Activated CD8-positive, alpha-beta T cell treated with anti-CD3 and anti-CD28 coated beads for 36 hours (primary cell): ENCODE measurements around the gene SVIL. TPM values are rescaled to one million over a fixed set of nuclear protein-coding genes. Genes with fewer than 3 reads are reported as not detected.

Source experiments
- ATAC-seq: fragments of 200-7000 bp; cut with Tn5 transposase; one replicate; pipeline ENCODE4 v1.10.0; 2021; ENCODE audit warnings: mild to moderate bottlenecking, moderate library complexity
- CTCF ChIA-PET: fragments of 350-600 bp; sonication (Branson Sonifier 250); formaldehyde crosslinking; loops from one replicate; lab custom pipeline; 2021; ENCODE audit warnings: antibody characterized with exemption; lab: Charles Lee
- POLR2A ChIA-PET: fragments of 350-600 bp; sonication (Branson Sonifier 250); formaldehyde crosslinking; loops from one replicate; lab custom pipeline; 2021; ENCODE audit warnings: antibody characterized with exemption; lab: Charles Lee
- DNase-seq: peaks from one replicate; pipeline ENCODE4 v3.0.0-alpha.2; 2020
- H3K27ac Mint-ChIP-seq: one replicate; pipeline ENCODE4 v1.8.0; 2021; ENCODE audit warnings: mild to moderate bottlenecking, mixed read lengths
- H3K27me3 Mint-ChIP-seq: one replicate; pipeline ENCODE4 v1.8.0; 2021; ENCODE audit warnings: mixed read lengths
- H3K36me3 Mint-ChIP-seq: one replicate; pipeline ENCODE4 v1.8.0; 2021; ENCODE audit warnings: low read depth, mixed read lengths
- H3K4me1 Mint-ChIP-seq: one replicate; pipeline ENCODE4 v1.8.0; 2021; ENCODE audit warnings: low read depth, mixed read lengths
- H3K4me3 Mint-ChIP-seq: one replicate; pipeline ENCODE4 v1.8.0; 2021; ENCODE audit warnings: mild to moderate bottlenecking, moderate library complexity, mixed read lengths
- H3K9me3 Mint-ChIP-seq: one replicate; pipeline ENCODE4 v1.8.0; 2021; ENCODE audit warnings: mixed read lengths
- intact Hi-C: fragments of 100-400 bp; cut with micrococcal nuclease; formaldehyde crosslinking; loops from one replicate; pipeline ENCODE4 v1.10.0; 2022
- total RNA-seq, 2 experiments: library from RNA; stranded (reverse); gene quantifications; one replicate each; pipeline ENCODE4 v1.2.3, GENCODE V29; 2021
- TF ChIP-seq, protein P1 (sequence below): fragments of 200-600 bp; IDR thresholded peaks from one replicate; pipeline ENCODE4 v1.8.0; 2022; ENCODE audit warnings: antibody characterized with exemption, mild to moderate bottlenecking

SVIL gene
- total RNA-seq, 2 experiments from 2014 or later, result 7.9 to 8.9 TPM

DNA sequence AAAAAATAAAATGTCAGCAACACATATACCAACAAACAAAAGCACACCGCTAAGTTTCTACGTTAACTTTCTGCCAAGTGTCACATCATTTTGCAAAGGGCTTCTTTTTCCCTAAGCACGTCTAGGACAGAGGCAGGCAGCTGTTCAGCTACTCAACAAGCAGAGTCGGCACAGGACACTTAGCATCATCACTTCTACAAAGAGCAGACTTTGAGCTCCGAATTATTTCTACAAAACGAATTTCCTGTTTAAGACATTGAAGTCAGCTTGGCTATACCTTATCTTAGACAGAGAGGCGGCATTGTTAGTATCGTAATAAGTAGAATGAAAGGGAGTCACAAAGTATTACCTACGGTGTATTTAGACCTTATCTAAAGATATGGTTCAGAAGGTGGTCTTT is 110.1 kb downstream of the SVIL start:
- CTCF ChIA-PET, result interaction anchor here (0.7 to 1.7 kb wide), 4 partner anchors 9 to 23 kb away, joined by 3 to 8 read pairs (median 4); no protein-coding TSS in a partner anchor
- TF ChIP-seq, protein P1, sequence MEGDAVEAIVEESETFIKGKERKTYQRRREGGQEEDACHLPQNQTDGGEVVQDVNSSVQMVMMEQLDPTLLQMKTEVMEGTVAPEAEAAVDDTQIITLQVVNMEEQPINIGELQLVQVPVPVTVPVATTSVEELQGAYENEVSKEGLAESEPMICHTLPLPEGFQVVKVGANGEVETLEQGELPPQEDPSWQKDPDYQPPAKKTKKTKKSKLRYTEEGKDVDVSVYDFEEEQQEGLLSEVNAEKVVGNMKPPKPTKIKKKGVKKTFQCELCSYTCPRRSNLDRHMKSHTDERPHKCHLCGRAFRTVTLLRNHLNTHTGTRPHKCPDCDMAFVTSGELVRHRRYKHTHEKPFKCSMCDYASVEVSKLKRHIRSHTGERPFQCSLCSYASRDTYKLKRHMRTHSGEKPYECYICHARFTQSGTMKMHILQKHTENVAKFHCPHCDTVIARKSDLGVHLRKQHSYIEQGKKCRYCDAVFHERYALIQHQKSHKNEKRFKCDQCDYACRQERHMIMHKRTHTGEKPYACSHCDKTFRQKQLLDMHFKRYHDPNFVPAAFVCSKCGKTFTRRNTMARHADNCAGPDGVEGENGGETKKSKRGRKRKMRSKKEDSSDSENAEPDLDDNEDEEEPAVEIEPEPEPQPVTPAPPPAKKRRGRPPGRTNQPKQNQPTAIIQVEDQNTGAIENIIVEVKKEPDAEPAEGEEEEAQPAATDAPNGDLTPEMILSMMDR, result no peak
- Mint-ChIP-seq H3K27me3 (no peaks in the 10 kb centered on the region), H3K9me3 (no peaks in the 10 kb centered on the region), H3K4me3 (no peak overlapping the region), H3K36me3 (peaks cover 9% of the 10 kb centered on the region), H3K4me1 (peaks cover 2% of the 10 kb centered on the region), H3K27ac (no peak overlapping the region)
- intact Hi-C loops, result no loop called here
- POLR2A ChIA-PET, result interaction anchor here (1.3 kb wide), 1 partner anchor 10 kb away, joined by 4 read pairs; no protein-coding TSS in a partner anchor
- no peak for ATAC-seq
- DNase-seq, result no peak

DNA sequence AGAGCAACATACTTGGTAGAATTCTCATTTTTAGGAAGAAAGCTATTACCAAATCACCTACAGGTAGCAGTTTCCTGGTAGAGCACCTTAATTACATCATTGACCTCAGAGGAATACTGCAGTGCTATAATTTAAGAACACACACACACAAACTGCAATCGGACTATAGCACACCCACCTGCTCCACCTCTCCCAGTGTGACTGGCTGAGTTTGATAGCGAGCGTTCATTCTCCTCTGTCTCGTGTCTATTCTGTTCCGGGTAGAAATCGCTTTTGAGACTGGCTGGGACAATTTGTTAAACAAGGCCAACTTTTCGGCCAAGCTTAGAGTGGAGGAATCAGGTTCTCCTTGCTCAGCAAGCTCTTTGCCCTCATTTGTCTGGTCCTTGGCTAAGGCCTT is 110.5 kb downstream of the SVIL start:
- no peak overlapping the region for H3K4me3 Mint-ChIP-seq
- POLR2A ChIA-PET, result interaction anchor here (1.3 kb wide), 1 partner anchor 10 kb away, joined by 4 read pairs; no protein-coding TSS in a partner anchor

DNA sequence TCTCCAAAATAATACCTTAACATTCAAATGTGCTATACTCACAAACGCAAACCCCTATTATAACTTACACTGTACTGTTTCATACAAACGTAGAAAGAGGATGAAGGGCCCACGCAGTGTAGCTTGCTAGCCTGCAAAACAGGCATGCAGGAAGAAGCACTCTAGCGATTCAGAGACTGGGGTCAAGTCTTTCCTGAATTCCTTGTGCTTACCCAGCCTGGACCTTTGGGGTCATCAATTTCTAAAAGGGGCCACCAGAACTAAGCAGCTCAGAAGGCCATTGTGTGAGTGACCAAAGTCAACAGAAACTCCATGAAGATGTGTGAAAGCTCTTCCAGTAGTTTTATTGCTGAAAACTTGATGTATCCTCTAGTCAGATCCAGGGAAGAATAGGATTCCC is 111.9 kb downstream of the SVIL start:
- H3K36me3 Mint-ChIP-seq, result peaks cover 7% of the 10 kb centered on the region
- H3K27ac Mint-ChIP-seq, result no peak overlapping the region
- H3K4me3 Mint-ChIP-seq, result no peak overlapping the region
- CTCF ChIA-PET, result interaction anchor here (0.7 to 2.3 kb wide), 2 partner anchors 9 to 41 kb away, joined by 3 to 13 read pairs; no protein-coding TSS in a partner anchor
- H3K4me1 Mint-ChIP-seq, result peaks cover 2% of the 10 kb centered on the region
- no peaks in the 10 kb centered on the region for H3K9me3 Mint-ChIP-seq
- POLR2A ChIA-PET, result no interaction called here
- TF ChIP-seq, protein P1, result no peak
- intact Hi-C loops, result no loop called here
- DNase-seq, result no peak
- no peaks in the 10 kb centered on the region for H3K27me3 Mint-ChIP-seq
- ATAC-seq, result no peak

More for the DNA sequence above, 110.5 kb downstream of the SVIL start:
- DNase-seq (no peak), ATAC-seq (no peak)
- TF ChIP-seq, protein P1, result no peak
- no peaks in the 10 kb centered on the region for H3K27me3 Mint-ChIP-seq
- no peaks in the 10 kb centered on the region for H3K9me3 Mint-ChIP-seq
- H3K4me1 Mint-ChIP-seq, result peaks cover 2% of the 10 kb centered on the region
- CTCF ChIA-PET, result interaction anchor here (1.0 to 1.7 kb wide), 2 partner anchors 9 to 11 kb away, joined by 4 to 6 read pairs; no protein-coding TSS in a partner anchor
- intact Hi-C loops, result no loop called here
- H3K36me3 Mint-ChIP-seq, result peaks cover 9% of the 10 kb centered on the region
- no peak overlapping the region for H3K27ac Mint-ChIP-seq

DNA sequence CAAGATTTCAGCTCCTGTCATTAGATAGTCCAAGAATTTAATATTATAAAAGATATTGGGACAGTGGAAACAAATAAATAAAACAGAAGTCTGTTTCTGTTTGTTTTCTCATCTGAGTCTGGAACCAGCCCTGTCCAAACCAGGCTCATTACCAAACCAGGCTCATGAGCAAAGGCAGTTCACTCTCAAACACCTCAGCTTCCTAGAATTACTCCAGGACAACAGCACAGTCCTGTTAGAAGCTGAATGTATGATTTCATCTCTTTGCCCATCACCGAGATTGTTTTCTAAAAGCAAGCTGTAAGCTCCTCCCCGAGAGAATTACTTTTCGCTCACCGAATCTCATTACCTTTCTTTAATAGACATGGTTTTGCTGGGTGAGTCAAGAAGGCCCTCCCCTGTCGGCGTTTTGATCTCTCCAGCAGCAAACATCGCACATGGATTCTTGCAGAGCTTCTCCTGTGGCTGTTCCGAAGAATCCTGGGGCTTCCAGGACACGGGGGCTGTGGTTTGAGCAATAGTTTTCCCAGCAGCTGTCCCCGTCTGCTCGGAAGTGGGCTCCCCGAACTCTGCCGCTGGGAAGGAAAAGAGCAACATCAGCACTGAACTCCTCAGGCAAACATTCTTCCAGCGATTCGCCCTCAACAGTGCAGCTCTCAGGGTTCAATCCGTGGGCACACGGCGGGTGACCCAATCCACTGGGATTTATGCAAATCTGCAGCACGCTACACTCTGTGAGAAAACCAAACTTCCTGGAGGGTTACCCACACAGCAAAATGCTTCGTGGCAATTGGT is 112.5 kb downstream of the SVIL start:
- CTCF ChIA-PET, result interaction anchor here (1.4 to 2.3 kb wide), 2 partner anchors 9 to 25 kb away, joined by 4 to 13 read pairs; no protein-coding TSS in a partner anchor
- Mint-ChIP-seq H3K27me3 (no peaks in the 10 kb centered on the region), H3K36me3 (peaks cover 7% of the 10 kb centered on the region), H3K27ac (no peak overlapping the region), H3K4me1 (peaks cover 2% of the 10 kb centered on the region), H3K4me3 (no peak overlapping the region), H3K9me3 (no peaks in the 10 kb centered on the region)
- POLR2A ChIA-PET, result no interaction called here
- intact Hi-C loops, result no loop called here
- TF ChIP-seq, protein P1, result no peak
- ATAC-seq (no peak), DNase-seq (no peak)

DNA sequence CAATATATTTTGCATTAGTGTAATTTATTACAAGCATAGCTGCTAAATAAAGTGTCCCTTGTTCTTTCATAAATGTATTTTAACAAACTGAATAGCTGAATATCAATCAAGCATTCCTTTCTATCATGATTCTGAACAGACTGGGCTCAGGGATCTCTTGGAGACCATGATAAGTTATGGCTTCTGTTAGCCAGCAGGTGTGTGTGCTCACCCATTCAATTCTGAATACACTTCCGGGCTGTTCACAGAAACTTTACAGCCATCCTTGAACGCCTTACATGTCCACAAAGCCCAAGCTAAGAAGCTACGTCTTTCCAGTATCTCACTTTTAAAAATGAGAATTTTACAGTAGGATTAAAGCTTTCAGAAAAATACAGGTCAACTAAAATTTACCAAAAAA is 115.1 kb downstream of the SVIL start:
- H3K4me1 Mint-ChIP-seq, result peaks cover 2% of the 10 kb centered on the region
- TF ChIP-seq, protein P1, result no peak
- ChIA-PET CTCF (interaction anchor here (1.2 to 3.4 kb wide), 3 partner anchors 11 to 48 kb away, joined by 3 to 16 read pairs (median 4); no protein-coding TSS in a partner anchor), POLR2A (no interaction called here)
- H3K9me3 Mint-ChIP-seq, result no peaks in the 10 kb centered on the region
- DNase-seq (no peak), ATAC-seq (no peak)
- no peak overlapping the region for H3K4me3 Mint-ChIP-seq
- H3K27ac Mint-ChIP-seq, result no peak overlapping the region
- intact Hi-C loops, result no loop called here
- H3K36me3 Mint-ChIP-seq, result peaks cover 7% of the 10 kb centered on the region
- H3K27me3 Mint-ChIP-seq, result no peaks in the 10 kb centered on the region
